H9 (cell line): ENCODE data around the gene DLG2. TPM values are rescaled to one million over a fixed set of nuclear protein-coding genes. Genes with fewer than 3 reads are reported as not detected.

Experiments used
- DNase-seq: peaks from one replicate; pipeline ENCODE4 v3.0.0-alpha.2; 2017
- H2AFZ ChIP-seq: one replicate; pipeline ENCODE4 v1.6.1; 2013; ENCODE audit warnings: mild to moderate bottlenecking, low read length, control low read depth, moderate library complexity
- H2AK5ac ChIP-seq: 2 replicates; pipeline ENCODE4 v1.6.1; 2013; ENCODE audit warnings: low read length, control low read depth, mixed read lengths; ENCODE audit not compliant: insufficient read length
- H2BK120ac ChIP-seq: one replicate; pipeline ENCODE4 v1.6.1; 2013; ENCODE audit warnings: low read depth, mild to moderate bottlenecking, low read length, control low read depth, inconsistent platforms; ENCODE audit not compliant: poor library complexity, severe bottlenecking
- H2BK12ac ChIP-seq: 2 replicates; pipeline ENCODE4 v1.6.1; 2013; ENCODE audit warnings: low read length, control low read depth, mixed read lengths, low read depth; ENCODE audit not compliant: insufficient read length
- H2BK15ac ChIP-seq: 2 replicates; pipeline ENCODE4 v1.6.1; 2013; ENCODE audit warnings: low read depth, low read length, control low read depth
- H2BK20ac ChIP-seq: one replicate; pipeline ENCODE4 v1.6.1; 2013; ENCODE audit warnings: low read depth, mild to moderate bottlenecking, low read length, control low read depth, inconsistent platforms; ENCODE audit not compliant: poor library complexity, severe bottlenecking
- H2BK5ac ChIP-seq: 2 replicates; pipeline ENCODE4 v1.6.1; 2013; ENCODE audit warnings: low read length, control low read depth, mixed read lengths; ENCODE audit not compliant: insufficient read length
- H3K14ac ChIP-seq: 2 replicates; pipeline ENCODE4 v1.6.1; 2013; ENCODE audit warnings: low read length, control low read depth; ENCODE audit not compliant: insufficient read depth
- H3K18ac ChIP-seq: 2 replicates; pipeline ENCODE4 v1.6.1; 2013; ENCODE audit warnings: low read depth, mild to moderate bottlenecking, mixed read lengths, low read length, control low read depth; ENCODE audit not compliant: insufficient read length
- H3K23ac ChIP-seq: 2 replicates; pipeline ENCODE4 v1.6.1; 2013; ENCODE audit warnings: low read length, control low read depth, mixed read lengths, low read depth; ENCODE audit not compliant: insufficient read length
- H3K23me2 ChIP-seq: 2 replicates; pipeline ENCODE4 v1.6.1; 2013; ENCODE audit warnings: low read depth, mild to moderate bottlenecking, mixed read lengths, low read length, control low read depth; ENCODE audit not compliant: insufficient read length, poor library complexity, severe bottlenecking
- H3K27ac ChIP-seq: 2 replicates; pipeline ENCODE4 v1.5.1; 2013; ENCODE audit warnings: low read length, control low read depth, mixed read lengths, low read depth; ENCODE audit not compliant: insufficient read length
- H3K27me3 ChIP-seq: 2 replicates; pipeline ENCODE4 v1.6.1; 2013; ENCODE audit warnings: low read length, control low read depth, inconsistent platforms; ENCODE audit not compliant: insufficient read depth
- H3K4ac ChIP-seq: 2 replicates; pipeline ENCODE4 v1.6.1; 2013; ENCODE audit warnings: low read depth, mild to moderate bottlenecking, control low read depth, inconsistent platforms, low read length, moderate library complexity
- H3K4me1 ChIP-seq: 2 replicates; pipeline ENCODE4 v1.6.1; 2013; ENCODE audit warnings: low read length, control low read depth, inconsistent platforms; ENCODE audit not compliant: insufficient read depth
- H3K4me2 ChIP-seq: 2 replicates; pipeline ENCODE4 v1.6.1; 2013; ENCODE audit warnings: low read length, control low read depth, mixed read lengths; ENCODE audit not compliant: insufficient read length, insufficient read depth
- H3K56ac ChIP-seq: 2 replicates; pipeline ENCODE4 v1.6.1; 2013; ENCODE audit warnings: low read depth, mild to moderate bottlenecking, mixed read lengths, low read length, control low read depth; ENCODE audit not compliant: insufficient read length
- H3K79me1 ChIP-seq: 2 replicates; pipeline ENCODE4 v1.6.1; 2013; ENCODE audit warnings: low read depth, mild to moderate bottlenecking, moderate library complexity, low read length, control low read depth, inconsistent platforms; ENCODE audit not compliant: insufficient read depth, poor library complexity, severe bottlenecking
- H3K79me2 ChIP-seq: 2 replicates; pipeline ENCODE4 v1.6.1; 2013; ENCODE audit warnings: low read length, control low read depth, inconsistent platforms; ENCODE audit not compliant: insufficient read depth
- H3K9ac ChIP-seq: 2 replicates; pipeline ENCODE4 v1.6.1; 2013; ENCODE audit warnings: low read length, control low read depth, mixed read lengths; ENCODE audit not compliant: insufficient read length; ENCODE audit errors: extremely low read depth
- H3K9me3 ChIP-seq: one replicate; pipeline ENCODE4 v1.6.1; 2013; ENCODE audit warnings: low read depth, low read length, inconsistent platforms; ENCODE audit not compliant: control insufficient read depth
- H3T11ph ChIP-seq: one replicate; pipeline ENCODE4 v1.6.1; 2013; ENCODE audit warnings: mild to moderate bottlenecking, low read length, control low read depth, inconsistent platforms
- H4K20me1 ChIP-seq: one replicate; pipeline ENCODE4 v1.6.1; 2013; ENCODE audit not compliant: control insufficient read depth, insufficient read length, insufficient read depth
- H4K5ac ChIP-seq: 2 replicates; pipeline ENCODE4 v1.6.1; 2013; ENCODE audit warnings: low read depth, mild to moderate bottlenecking, mixed read lengths, low read length, control low read depth; ENCODE audit not compliant: insufficient read length
- H4K8ac ChIP-seq: replicated peaks from 2 replicates; pipeline ENCODE4 v1.6.1; 2013; ENCODE audit warnings: low read length, control low read depth, mixed read lengths, low read depth; ENCODE audit not compliant: insufficient read length
- H4K91ac ChIP-seq: 2 replicates; pipeline ENCODE4 v1.6.1; 2013; ENCODE audit warnings: low read depth, mild to moderate bottlenecking, moderate library complexity, mixed read lengths, low read length, control low read depth; ENCODE audit not compliant: insufficient read length
- H3K27ac Mint-ChIP-seq, 3 experiments: 2 replicates in 2 of 3; 3 replicates in 1 of 3; pipeline ENCODE4 v1.8.0; 2020 to 2021; ENCODE audit warnings: mixed read lengths in 3 of 3, mild to moderate bottlenecking in 1 of 3, moderate library complexity in 1 of 3
- H3K27me3 Mint-ChIP-seq: 2 replicates; pipeline ENCODE4 v1.8.0; 2021; ENCODE audit warnings: low read depth, mild to moderate bottlenecking, moderate library complexity, mixed read lengths
- H3K36me3 Mint-ChIP-seq, 3 experiments: 2 replicates in 2 of 3; 3 replicates in 1 of 3; pipeline ENCODE4 v1.8.0; 2020 to 2021; ENCODE audit warnings: low read depth in 3 of 3, mixed read lengths in 3 of 3; ENCODE audit not compliant: insufficient read depth in 1 of 3
- H3K4me1 Mint-ChIP-seq, 2 experiments: 2 replicates each; pipeline ENCODE4 v1.8.0; 2020; ENCODE audit warnings: mixed read lengths in 2 of 2
- H3K4me3 Mint-ChIP-seq, 2 experiments: 2 replicates in 1 of 2; 3 replicates in 1 of 2; pipeline ENCODE4 v1.8.0; 2020 to 2021; ENCODE audit warnings: mild to moderate bottlenecking in 2 of 2, mixed read lengths in 2 of 2, moderate library complexity in 1 of 2
- H3K9me3 Mint-ChIP-seq, 2 experiments: 2 replicates in 1 of 2; 3 replicates in 1 of 2; pipeline ENCODE4 v1.8.0; 2020; ENCODE audit warnings: mild to moderate bottlenecking in 2 of 2, mixed read lengths in 2 of 2, moderate library complexity in 1 of 2
- WGBS: extraction: QIAGEN DNeasy Blood & Tissue Kit; methylation state at CpG from one replicate; pipeline ENCODE4 v1.1.7; 2013; ENCODE audit warnings: missing lambda C conversion rate, low lambda C conversion rate, mixed read lengths; ENCODE audit not compliant: insufficient read length; ENCODE audit errors: extremely low coverage; 5-methylcytosine and 5-hydroxymethylcytosine counted together
- total RNA-seq: library from RNA; stranded (reverse); gene quantifications from 2 replicates; pipeline ENCODE4 v1.2.1, GENCODE V29; 2021
- TF ChIP-seq, protein P1 (sequence below): fragments of 200-600 bp; sonication (generic); conservative IDR thresholded peaks from 3 replicates; pipeline ENCODE4 v1.8.0; 2021; ENCODE audit warnings: antibody characterized with exemption, mild to moderate bottlenecking

DLG2 gene
- total RNA-seq, 1 experiment from 2014 or later, result 8.0 TPM

DNA sequence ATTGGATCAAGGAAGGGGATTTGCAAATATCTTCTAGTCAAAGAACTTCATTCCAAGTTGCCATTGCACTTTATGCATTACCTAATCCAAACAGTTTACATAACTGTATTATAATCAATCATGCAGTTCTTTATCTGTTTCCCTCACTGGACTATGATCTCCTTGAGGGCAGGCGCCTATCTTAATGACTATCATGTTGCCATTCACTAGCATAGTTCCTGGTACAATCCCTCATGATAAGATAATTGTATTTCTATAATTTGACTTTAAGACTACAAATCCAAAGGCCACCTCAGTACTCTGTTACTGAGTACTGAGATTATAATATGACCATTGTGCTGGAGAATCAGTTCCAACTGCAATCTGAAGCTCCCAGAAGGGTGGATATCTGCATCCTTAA, 2062.3 kb downstream of the DLG2 start:
- H3K23ac ChIP-seq, result no peak overlapping the region
- H3K36me3 Mint-ChIP-seq, result no peaks in the 10 kb centered on the region
- H3K9ac ChIP-seq, result no peak overlapping the region
- no peak overlapping the region for H2BK5ac ChIP-seq
- H3K23me2 ChIP-seq, result no peaks in the 10 kb centered on the region
- H3K27ac ChIP-seq, result no peak overlapping the region
- H2AK5ac ChIP-seq, result no peak overlapping the region
- no peak overlapping the region for H3K27ac Mint-ChIP-seq
- no peak overlapping the region for H3K4ac ChIP-seq
- H4K5ac ChIP-seq, result no peak overlapping the region
- no peak overlapping the region for H3K4me2 ChIP-seq
- no peak overlapping the region for H2BK15ac ChIP-seq
- no peaks in the 10 kb centered on the region for H4K20me1 ChIP-seq
- H2BK120ac ChIP-seq, result no peak overlapping the region
- no peak overlapping the region for H3T11ph ChIP-seq
- H3K79me1 ChIP-seq, result no peaks in the 10 kb centered on the region
- H3K79me2 ChIP-seq, result no peaks in the 10 kb centered on the region
- no peak for DNase-seq
- no peaks in the 10 kb centered on the region; the same call in 1 of the 2 replicates for H3K4me1 ChIP-seq
- H2AFZ ChIP-seq, result no peak overlapping the region
- H2BK20ac ChIP-seq, result no peak overlapping the region
- no CpG with 5 or more reads among the region's 1 CpG for WGBS
- no peak overlapping the region for H3K56ac ChIP-seq
- no peak overlapping the region for H3K4me3 Mint-ChIP-seq
- TF ChIP-seq, protein P1, sequence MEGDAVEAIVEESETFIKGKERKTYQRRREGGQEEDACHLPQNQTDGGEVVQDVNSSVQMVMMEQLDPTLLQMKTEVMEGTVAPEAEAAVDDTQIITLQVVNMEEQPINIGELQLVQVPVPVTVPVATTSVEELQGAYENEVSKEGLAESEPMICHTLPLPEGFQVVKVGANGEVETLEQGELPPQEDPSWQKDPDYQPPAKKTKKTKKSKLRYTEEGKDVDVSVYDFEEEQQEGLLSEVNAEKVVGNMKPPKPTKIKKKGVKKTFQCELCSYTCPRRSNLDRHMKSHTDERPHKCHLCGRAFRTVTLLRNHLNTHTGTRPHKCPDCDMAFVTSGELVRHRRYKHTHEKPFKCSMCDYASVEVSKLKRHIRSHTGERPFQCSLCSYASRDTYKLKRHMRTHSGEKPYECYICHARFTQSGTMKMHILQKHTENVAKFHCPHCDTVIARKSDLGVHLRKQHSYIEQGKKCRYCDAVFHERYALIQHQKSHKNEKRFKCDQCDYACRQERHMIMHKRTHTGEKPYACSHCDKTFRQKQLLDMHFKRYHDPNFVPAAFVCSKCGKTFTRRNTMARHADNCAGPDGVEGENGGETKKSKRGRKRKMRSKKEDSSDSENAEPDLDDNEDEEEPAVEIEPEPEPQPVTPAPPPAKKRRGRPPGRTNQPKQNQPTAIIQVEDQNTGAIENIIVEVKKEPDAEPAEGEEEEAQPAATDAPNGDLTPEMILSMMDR, result no peak
- no peak overlapping the region for H2BK12ac ChIP-seq
- no peak overlapping the region for H3K14ac ChIP-seq
- no peaks in the 10 kb centered on the region for H3K9me3 Mint-ChIP-seq
- H3K4me1 Mint-ChIP-seq, result peaks cover 7 to 10% of the 10 kb centered on the region in 2 experiments
- no peaks in the 10 kb centered on the region for H3K9me3 ChIP-seq
- H3K27me3 ChIP-seq, result no peaks in the 10 kb centered on the region
- no peak overlapping the region for H3K18ac ChIP-seq
- H3K27me3 Mint-ChIP-seq, result no peaks in the 10 kb centered on the region
- no peak overlapping the region for H4K8ac ChIP-seq
- no peak overlapping the region for H4K91ac ChIP-seq
